NCI-H524 treated with DMSO at 0.1 percent for 48 hours (cell line): ENCODE measurements around the gene EPS8.
A peak's percentile ranks its signal among the peaks of the same experiment; 100 is the strongest.

ENCODE experiments used
- DNase-seq: peaks from one replicate; lab custom pipeline; 2025; lab: John Stamatoyannopoulos, UW

EPS8 gene

GRCh38 chr12:15717940-15718567 lies 71.1 kb downstream of the EPS8 start:
- DNase-seq = no peak

- no peak for DNase-seq
These were observed 72.6 kb downstream of the EPS8 start for GRCh38 chr12:15716581-15716980.

- no peak for DNase-seq
These were observed 74.9 kb downstream of the EPS8 start for GRCh38 chr12:15714256-15714655.

GRCh38 chr12:15712823-15713660 lies 76.1 kb downstream of the EPS8 start:
- peak; percentile 17 for DNase-seq

- DNase-seq = no peak
These were observed 77.0 kb downstream of the EPS8 start for GRCh38 chr12:15712160-15712559.

- no peak for DNase-seq
These were observed 78.2 kb downstream of the EPS8 start for GRCh38 chr12:15710860-15711510.

GRCh38 chr12:15709551-15709950 lies 79.6 kb downstream of the EPS8 start:
- no peak for DNase-seq

GRCh38 chr12:15708396-15709076 lies 80.7 kb downstream of the EPS8 start:
- DNase-seq = no peak

- DNase-seq = no peak
These were observed 81.5 kb downstream of the EPS8 start for GRCh38 chr12:15707516-15708199.

- no peak for DNase-seq
These were observed 83.0 kb downstream of the EPS8 start for GRCh38 chr12:15706010-15706676.

- no peak for DNase-seq
These were observed 83.6 kb downstream of the EPS8 start for GRCh38 chr12:15705606-15706005.

GRCh38 chr12:15702276-15702675 lies 86.9 kb downstream of the EPS8 start:
- no peak for DNase-seq

GRCh38 chr12:15701631-15702156 lies 87.5 kb downstream of the EPS8 start:
- DNase-seq = no peak

- DNase-seq = no peak
These were observed 88.0 kb downstream of the EPS8 start for GRCh38 chr12:15701206-15701605.

- no peak for DNase-seq
These were observed 88.6 kb downstream of the EPS8 start for GRCh38 chr12:15700595-15700994.

- DNase-seq = no peak
These were observed 89.3 kb downstream of the EPS8 start for GRCh38 chr12:15699886-15700285.

- DNase-seq = no peak
These were observed 90.8 kb downstream of the EPS8 start for GRCh38 chr12:15698377-15698871.

GRCh38 chr12:15697201-15697600 lies 92.0 kb downstream of the EPS8 start:
- no peak for DNase-seq

GRCh38 chr12:15693228-15693911 lies 95.8 kb downstream of the EPS8 start:
- DNase-seq = no peak

GRCh38 chr12:15691388-15691787 lies 97.8 kb downstream of the EPS8 start:
- DNase-seq = no peak
